SK-N-SH treated with all-trans-retinoic acid at 6 μM for 48 hours (cell line): ENCODE data around the gene TMEM212.

Experiments
- ATAC-seq: fragments of 200-7000 bp; cut with Tn5 transposase; 3 replicates; pipeline ENCODE4 v1.9.1; 2020; ENCODE audit warnings: mild to moderate bottlenecking, moderate library complexity
- ARNTL ChIP-seq: fragments of 450-650 bp; formaldehyde crosslinking; IDR thresholded peaks from 2 replicates; pipeline ENCODE4 v1.5.0; 2020; ENCODE audit warnings: low read depth, mild to moderate bottlenecking, moderate library complexity, borderline replicate concordance
- GLIS3 ChIP-seq: fragments of 250-450 bp; sonication (Bioruptor Pico); IDR thresholded peaks from 2 replicates; pipeline ENCODE4 v1.5.0; 2020; ENCODE audit warnings: mild to moderate bottlenecking, moderate library complexity
- ISL1 ChIP-seq: fragments of 250-450 bp; sonication (Bioruptor Pico); IDR thresholded peaks from 2 replicates; pipeline ENCODE4 v2.1.2; 2022; ENCODE audit warnings: mild to moderate bottlenecking, moderate library complexity
- PPARA ChIP-seq: fragments of 250-450 bp; sonication (Bioruptor Pico); IDR thresholded peaks from 2 replicates; pipeline ENCODE4 v1.5.0; 2020; ENCODE audit warnings: mild to moderate bottlenecking, borderline replicate concordance
- RARB ChIP-seq: fragments of 250-450 bp; sonication (Bioruptor Pico); IDR thresholded peaks from 2 replicates; pipeline ENCODE4 v1.8.0; 2021; ENCODE audit warnings: mild to moderate bottlenecking, moderate library complexity
- SNAI2 ChIP-seq: fragments of 250-450 bp; sonication (Bioruptor Pico); IDR thresholded peaks from 2 replicates; pipeline ENCODE4 v1.5.0; 2020; ENCODE audit warnings: mild to moderate bottlenecking, moderate library complexity
- TCF4 ChIP-seq: fragments of 250-450 bp; sonication (Bioruptor Pico); IDR thresholded peaks from 2 replicates; pipeline ENCODE4 v1.8.0; 2021; ENCODE audit warnings: mild to moderate bottlenecking, moderate library complexity, borderline replicate concordance
- TOX ChIP-seq: fragments of 250-450 bp; sonication (Bioruptor Pico); IDR thresholded peaks from 2 replicates; pipeline ENCODE4 v1.8.0; 2021; ENCODE audit warnings: mild to moderate bottlenecking, moderate library complexity, borderline replicate concordance
- ZFP30 ChIP-seq: fragments of 450-650 bp; formaldehyde crosslinking; IDR thresholded peaks from 2 replicates; pipeline ENCODE4 v1.5.0; 2022; ENCODE audit warnings: mild to moderate bottlenecking, moderate library complexity
- ZNF565 ChIP-seq: fragments of 450-650 bp; formaldehyde crosslinking; conservative IDR thresholded peaks from 2 replicates; pipeline ENCODE4 v1.5.0; 2020; ENCODE audit warnings: low read depth, mild to moderate bottlenecking, moderate library complexity
- ZNF70 ChIP-seq: fragments of 450-650 bp; formaldehyde crosslinking; IDR thresholded peaks from 2 replicates; pipeline ENCODE4 v1.5.0; 2020; ENCODE audit warnings: mild to moderate bottlenecking, moderate library complexity
- ZNF8 ChIP-seq: fragments of 450-650 bp; formaldehyde crosslinking; IDR thresholded peaks from 2 replicates; pipeline ENCODE4 v1.5.0; 2020; ENCODE audit warnings: mild to moderate bottlenecking, moderate library complexity
- TF ChIP-seq, protein P1 (sequence below): fragments of 250-450 bp; sonication (Bioruptor Pico); IDR thresholded peaks from 2 replicates; pipeline ENCODE4 v1.5.0; 2020; ENCODE audit warnings: mild to moderate bottlenecking, moderate library complexity
- TF ChIP-seq, protein P2 (sequence below): fragments of 250-450 bp; sonication (Bioruptor Pico); IDR thresholded peaks from 2 replicates; pipeline ENCODE4 v1.5.1; 2021; ENCODE audit warnings: mild to moderate bottlenecking, moderate library complexity
- TF ChIP-seq, protein P3 (sequence below): fragments of 250-450 bp; sonication (Bioruptor Pico); IDR thresholded peaks from 2 replicates; pipeline ENCODE4 v1.8.0; 2021; ENCODE audit warnings: low read depth, mild to moderate bottlenecking, moderate library complexity, borderline replicate concordance
- TF ChIP-seq, protein P4 (sequence below): fragments of 250-450 bp; sonication (Bioruptor Pico); IDR thresholded peaks from 2 replicates; pipeline ENCODE4 v1.8.0; 2020; ENCODE audit warnings: mild to moderate bottlenecking, moderate library complexity, borderline replicate concordance

Gene TMEM212

DNA sequence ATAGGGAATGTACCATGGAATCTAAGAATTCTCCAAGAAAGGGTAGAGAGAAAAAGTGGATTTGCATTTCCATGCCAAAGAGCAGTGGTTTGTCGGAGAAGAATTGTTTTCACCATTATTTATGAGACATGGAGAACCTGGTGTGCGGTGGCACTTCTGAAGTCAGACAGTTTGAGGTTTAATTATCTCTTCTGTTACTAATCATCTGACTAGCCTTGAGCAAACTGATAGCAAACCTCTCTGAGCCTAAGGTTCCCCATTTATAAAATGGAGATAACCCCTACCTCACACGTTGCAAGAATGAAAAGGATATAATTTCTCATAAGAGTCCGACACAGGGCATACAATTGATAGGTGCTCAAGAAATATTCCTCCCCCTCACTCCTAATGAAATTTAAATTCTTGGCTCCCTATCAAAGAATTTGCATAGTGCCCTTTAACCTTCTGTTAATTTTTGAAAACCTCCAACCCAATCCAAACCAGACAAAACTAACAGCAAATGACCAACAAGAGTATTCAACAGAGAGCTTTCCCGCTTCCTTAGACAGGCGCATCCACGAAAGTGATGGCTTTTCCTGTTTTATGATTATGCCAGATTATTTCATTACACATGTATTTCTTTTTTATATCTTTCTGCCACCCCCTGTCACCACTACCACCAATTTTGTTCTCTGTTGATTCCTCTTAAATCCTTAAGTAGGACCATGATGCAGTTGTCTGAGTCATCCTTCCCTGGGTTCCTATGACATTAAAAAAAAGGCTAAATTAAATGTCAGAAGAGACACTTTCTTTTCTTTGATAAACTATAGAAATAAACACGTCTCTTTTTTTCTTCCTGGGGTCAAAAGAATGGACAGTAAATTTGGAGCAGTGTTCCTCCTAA, 28.5 kb downstream of the TMEM212 start (continued):
- TF ChIP-seq, protein P1, sequence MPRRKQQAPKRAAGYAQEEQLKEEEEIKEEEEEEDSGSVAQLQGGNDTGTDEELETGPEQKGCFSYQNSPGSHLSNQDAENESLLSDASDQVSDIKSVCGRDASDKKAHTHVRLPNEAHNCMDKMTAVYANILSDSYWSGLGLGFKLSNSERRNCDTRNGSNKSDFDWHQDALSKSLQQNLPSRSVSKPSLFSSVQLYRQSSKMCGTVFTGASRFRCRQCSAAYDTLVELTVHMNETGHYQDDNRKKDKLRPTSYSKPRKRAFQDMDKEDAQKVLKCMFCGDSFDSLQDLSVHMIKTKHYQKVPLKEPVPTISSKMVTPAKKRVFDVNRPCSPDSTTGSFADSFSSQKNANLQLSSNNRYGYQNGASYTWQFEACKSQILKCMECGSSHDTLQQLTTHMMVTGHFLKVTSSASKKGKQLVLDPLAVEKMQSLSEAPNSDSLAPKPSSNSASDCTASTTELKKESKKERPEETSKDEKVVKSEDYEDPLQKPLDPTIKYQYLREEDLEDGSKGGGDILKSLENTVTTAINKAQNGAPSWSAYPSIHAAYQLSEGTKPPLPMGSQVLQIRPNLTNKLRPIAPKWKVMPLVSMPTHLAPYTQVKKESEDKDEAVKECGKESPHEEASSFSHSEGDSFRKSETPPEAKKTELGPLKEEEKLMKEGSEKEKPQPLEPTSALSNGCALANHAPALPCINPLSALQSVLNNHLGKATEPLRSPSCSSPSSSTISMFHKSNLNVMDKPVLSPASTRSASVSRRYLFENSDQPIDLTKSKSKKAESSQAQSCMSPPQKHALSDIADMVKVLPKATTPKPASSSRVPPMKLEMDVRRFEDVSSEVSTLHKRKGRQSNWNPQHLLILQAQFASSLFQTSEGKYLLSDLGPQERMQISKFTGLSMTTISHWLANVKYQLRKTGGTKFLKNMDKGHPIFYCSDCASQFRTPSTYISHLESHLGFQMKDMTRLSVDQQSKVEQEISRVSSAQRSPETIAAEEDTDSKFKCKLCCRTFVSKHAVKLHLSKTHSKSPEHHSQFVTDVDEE (CRISPR knock-in tag): no peak
- TF ChIP-seq SNAI2 (CRISPR knock-in tag) (no peak), ZNF565 (CRISPR knock-in tag) (no peak)
- TF ChIP-seq, protein P2, sequence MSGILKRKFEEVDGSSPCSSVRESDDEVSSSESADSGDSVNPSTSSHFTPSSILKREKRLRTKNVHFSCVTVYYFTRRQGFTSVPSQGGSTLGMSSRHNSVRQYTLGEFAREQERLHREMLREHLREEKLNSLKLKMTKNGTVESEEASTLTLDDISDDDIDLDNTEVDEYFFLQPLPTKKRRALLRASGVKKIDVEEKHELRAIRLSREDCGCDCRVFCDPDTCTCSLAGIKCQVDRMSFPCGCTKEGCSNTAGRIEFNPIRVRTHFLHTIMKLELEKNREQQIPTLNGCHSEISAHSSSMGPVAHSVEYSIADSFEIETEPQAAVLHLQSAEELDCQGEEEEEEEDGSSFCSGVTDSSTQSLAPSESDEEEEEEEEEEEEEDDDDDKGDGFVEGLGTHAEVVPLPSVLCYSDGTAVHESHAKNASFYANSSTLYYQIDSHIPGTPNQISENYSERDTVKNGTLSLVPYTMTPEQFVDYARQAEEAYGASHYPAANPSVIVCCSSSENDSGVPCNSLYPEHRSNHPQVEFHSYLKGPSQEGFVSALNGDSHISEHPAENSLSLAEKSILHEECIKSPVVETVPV (CRISPR knock-in tag): no peak

DNA sequence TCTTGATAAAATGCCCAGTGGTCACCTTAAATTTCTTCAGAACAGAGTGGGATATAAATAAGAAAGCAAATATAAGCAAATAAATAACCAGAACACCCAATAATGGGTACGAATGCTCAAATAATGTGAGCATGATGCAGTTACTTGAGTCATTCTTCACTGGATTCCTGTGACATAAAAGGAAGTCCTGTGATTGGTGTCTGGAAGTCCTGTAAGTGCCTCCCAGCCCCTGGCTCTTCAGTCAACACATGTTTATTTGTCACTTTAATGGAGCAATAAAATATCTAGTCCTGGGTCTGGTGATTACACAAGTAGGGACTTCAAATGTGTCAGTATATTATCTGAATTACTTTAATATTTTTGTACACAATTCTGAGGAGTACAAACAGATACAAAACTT, 30.4 kb downstream of the TMEM212 start:
- ATAC-seq: peak; percentile 5
- TF ChIP-seq SNAI2 (CRISPR knock-in tag): no peak

DNA sequence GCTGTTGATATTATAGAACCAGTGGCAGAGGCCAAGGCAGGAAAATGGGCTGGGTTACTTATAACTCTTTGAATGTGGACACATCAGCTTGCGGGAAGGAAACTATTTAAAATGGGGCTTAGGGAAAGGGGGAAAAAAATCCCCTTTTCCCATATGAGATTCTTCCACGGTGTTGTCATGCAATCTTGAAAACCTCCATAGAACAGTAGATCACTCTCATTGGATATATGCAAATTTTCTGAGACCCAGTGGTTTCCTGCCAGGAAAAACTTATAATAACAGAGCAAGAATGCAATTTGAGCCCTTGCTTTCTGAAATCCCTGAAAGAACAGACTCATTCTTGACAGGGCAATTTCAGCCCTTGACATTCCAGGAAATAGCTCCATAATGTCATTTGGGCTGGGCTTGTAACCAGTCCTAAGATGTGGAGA, 31.1 kb downstream of the TMEM212 start:
- peak; percentile 85 for ATAC-seq
- TF ChIP-seq ZFP30: no peak
- peak; percentile 81 for TF ChIP-seq ISL1 (CRISPR knock-in tag)
- TF ChIP-seq ZNF8 (CRISPR knock-in tag): no peak
- no peak for TF ChIP-seq TCF4 (CRISPR knock-in tag)

DNA sequence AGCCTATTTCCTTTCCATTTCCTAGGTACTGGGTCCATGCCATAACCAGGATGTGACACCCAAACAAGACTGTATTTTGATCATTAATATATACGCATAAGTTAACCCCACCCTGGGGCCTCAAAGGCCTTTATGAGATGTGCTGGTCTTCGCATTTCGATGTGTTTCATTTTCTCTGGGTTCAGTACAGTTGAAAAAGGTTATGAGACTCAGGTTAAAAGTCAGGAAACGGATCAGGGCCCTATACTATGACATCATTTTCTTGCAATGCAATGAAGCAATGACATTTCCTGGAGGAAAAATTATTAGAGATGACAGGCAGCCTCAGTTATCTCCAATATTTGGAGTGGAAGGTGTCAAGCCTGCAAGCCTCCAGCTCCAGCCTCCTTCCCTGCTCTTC, 31.7 kb downstream of the TMEM212 start:
- peak; percentile 10; the same call in 2 of the 3 replicates for ATAC-seq

DNA sequence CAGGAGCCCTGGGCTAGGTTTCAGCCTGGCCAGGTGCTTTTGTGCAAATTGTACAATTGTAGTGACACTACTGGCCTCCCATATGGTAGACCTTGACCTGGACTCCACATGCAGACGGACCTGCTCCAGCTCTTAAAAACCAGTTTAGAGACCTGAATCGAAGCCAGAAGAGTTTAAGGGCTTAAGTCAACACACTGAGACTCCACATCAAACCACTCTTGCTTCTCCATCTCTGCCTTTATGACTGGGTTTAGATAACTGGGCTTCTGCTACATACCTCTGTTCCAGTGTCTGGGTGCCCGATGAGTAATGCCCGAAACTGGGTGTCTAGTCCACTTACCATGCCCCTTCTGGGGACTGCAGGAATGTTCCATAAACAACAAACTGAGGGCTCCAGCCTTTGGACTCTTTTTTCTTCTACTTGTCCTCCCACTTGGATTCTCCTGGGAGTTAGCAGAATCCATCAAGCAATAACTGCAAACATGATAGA, 32.8 kb downstream of the TMEM212 start:
- peak; percentile 1; the same call in 2 of the 3 replicates for ATAC-seq
- TF ChIP-seq ZNF70: no peak
- no peak for TF ChIP-seq PPARA
- TF ChIP-seq, protein P3, sequence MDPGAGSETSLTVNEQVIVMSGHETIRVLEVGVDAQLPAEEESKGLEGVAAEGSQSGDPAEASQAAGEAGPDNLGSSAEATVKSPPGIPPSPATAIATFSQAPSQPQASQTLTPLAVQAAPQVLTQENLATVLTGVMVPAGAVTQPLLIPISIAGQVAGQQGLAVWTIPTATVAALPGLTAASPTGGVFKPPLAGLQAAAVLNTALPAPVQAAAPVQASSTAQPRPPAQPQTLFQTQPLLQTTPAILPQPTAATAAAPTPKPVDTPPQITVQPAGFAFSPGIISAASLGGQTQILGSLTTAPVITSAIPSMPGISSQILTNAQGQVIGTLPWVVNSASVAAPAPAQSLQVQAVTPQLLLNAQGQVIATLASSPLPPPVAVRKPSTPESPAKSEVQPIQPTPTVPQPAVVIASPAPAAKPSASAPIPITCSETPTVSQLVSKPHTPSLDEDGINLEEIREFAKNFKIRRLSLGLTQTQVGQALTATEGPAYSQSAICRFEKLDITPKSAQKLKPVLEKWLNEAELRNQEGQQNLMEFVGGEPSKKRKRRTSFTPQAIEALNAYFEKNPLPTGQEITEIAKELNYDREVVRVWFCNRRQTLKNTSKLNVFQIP (CRISPR knock-in tag): no peak
- TF ChIP-seq ZNF565 (CRISPR knock-in tag): no peak
- no peak for TF ChIP-seq ARNTL (CRISPR knock-in tag)
- TF ChIP-seq, all 23 proteins: peak for 0

More for the DNA sequence above, 31.7 kb downstream of the TMEM212 start:
- TF ChIP-seq TOX (CRISPR knock-in tag) (no peak), RARB (CRISPR knock-in tag) (no peak), GLIS3 (CRISPR knock-in tag) (no peak)
- TF ChIP-seq, protein P2 (CRISPR knock-in tag): no peak
- TF ChIP-seq, protein P4, sequence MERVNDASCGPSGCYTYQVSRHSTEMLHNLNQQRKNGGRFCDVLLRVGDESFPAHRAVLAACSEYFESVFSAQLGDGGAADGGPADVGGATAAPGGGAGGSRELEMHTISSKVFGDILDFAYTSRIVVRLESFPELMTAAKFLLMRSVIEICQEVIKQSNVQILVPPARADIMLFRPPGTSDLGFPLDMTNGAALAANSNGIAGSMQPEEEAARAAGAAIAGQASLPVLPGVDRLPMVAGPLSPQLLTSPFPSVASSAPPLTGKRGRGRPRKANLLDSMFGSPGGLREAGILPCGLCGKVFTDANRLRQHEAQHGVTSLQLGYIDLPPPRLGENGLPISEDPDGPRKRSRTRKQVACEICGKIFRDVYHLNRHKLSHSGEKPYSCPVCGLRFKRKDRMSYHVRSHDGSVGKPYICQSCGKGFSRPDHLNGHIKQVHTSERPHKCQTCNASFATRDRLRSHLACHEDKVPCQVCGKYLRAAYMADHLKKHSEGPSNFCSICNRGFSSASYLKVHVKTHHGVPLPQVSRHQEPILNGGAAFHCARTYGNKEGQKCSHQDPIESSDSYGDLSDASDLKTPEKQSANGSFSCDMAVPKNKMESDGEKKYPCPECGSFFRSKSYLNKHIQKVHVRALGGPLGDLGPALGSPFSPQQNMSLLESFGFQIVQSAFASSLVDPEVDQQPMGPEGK (CRISPR knock-in tag): no peak
